ENCODE data around the gene KLHDC8A.
A peak's percentile ranks its signal among the peaks of the same experiment; 100 is the strongest.
"Not testable (repeated sequence)": the region's sequence is repeated elsewhere in the genome, so short reads cannot be mapped to it uniquely, and the experiment has no call there.

Gene KLHDC8A, protein sequence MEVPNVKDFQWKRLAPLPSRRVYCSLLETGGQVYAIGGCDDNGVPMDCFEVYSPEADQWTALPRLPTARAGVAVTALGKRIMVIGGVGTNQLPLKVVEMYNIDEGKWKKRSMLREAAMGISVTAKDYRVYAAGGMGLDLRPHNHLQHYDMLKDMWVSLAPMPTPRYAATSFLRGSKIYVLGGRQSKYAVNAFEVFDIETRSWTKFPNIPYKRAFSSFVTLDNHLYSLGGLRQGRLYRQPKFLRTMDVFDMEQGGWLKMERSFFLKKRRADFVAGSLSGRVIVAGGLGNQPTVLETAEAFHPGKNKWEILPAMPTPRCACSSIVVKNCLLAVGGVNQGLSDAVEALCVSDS

DNA sequence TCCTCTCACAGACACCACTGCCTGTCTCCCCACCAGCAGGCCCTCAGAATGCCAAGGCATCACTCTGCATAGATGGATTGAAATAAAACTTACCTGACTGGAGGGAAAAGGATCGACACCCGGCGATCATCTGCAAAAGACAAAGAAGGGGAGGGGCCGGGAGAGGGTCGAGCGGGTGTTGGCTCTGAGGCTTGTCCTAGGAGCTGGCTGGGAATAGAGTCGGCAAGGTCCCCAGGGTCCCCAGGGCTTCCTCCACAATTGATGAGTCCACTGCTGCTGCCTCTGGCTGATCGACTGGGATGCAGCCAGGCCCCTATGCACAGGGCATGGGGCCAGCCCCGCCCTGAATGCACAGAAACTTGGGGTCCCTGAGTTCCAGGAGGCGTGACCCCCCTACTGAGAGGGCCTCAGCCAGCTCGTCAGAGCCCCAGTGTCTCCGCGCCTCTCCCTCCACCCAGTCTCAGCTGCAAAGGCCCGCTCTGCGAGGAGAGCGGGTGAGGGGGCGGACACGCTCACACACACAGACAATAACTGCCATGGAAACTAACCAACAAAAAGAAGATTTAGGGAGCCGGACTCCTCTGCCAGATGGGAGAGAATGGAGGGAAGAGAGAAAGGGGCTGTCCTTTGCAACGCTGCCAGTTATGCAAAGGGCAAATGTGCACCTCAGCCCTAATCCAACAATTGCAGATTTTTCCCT is at the start of gene KLHDC8A:
KLHDC8A (minus strand) TSS at position 483 of the 700 bp plus-strand sequence. CDS start 13,318 bp downstream, outside the sequence.
- Mint-ChIP-seq H3K27ac (peak within 1 kb of the TSS; percentile 49), H3K9me3 (no peaks in the 10 kb centered on the region), H3K27me3 (ENCODE audit: low read depth, poor library complexity) (no peaks in the 10 kb centered on the region), H3K4me1 (peaks cover 80% of the 10 kb centered on the region), H3K4me3 (peak within 1 kb of the TSS; percentile 55), H3K36me3 (ENCODE audit: low read depth) (no peaks in the 10 kb centered on the region)
- TF ChIP-seq, protein P1, sequence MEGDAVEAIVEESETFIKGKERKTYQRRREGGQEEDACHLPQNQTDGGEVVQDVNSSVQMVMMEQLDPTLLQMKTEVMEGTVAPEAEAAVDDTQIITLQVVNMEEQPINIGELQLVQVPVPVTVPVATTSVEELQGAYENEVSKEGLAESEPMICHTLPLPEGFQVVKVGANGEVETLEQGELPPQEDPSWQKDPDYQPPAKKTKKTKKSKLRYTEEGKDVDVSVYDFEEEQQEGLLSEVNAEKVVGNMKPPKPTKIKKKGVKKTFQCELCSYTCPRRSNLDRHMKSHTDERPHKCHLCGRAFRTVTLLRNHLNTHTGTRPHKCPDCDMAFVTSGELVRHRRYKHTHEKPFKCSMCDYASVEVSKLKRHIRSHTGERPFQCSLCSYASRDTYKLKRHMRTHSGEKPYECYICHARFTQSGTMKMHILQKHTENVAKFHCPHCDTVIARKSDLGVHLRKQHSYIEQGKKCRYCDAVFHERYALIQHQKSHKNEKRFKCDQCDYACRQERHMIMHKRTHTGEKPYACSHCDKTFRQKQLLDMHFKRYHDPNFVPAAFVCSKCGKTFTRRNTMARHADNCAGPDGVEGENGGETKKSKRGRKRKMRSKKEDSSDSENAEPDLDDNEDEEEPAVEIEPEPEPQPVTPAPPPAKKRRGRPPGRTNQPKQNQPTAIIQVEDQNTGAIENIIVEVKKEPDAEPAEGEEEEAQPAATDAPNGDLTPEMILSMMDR (IDR thresholded peaks at IDR 0.05): no peak
- DNase-seq: peak; percentile 37

DNA sequence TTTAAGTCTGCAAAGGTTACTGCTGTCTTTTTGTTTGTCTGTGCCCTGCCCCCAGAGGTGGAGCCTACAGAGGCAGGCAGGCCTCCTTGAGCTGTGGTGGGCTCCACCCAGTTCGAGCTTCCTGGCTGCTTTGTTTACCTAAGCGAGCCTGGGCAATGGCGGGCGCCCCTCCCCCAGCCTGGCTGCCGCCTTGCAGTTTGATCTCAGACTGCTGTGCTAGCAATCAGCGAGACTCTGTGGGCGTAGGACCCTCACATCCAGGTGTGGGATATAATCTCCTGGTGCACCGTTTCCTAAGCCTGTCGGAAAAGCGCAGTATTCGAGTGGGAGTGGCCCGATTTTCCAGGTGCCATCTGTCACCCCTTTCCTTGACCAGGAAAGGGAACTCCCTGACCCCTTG is 49.5 kb upstream of the KLHDC8A start:
- H3K4me3 Mint-ChIP-seq, H3K4me1 Mint-ChIP-seq, DNase-seq, H3K27ac Mint-ChIP-seq: not testable (repeated sequence)
- Mint-ChIP-seq H3K9me3 (peaks cover 38% of the 10 kb centered on the region), H3K27me3 (ENCODE audit: low read depth, poor library complexity) (peaks cover 24% of the 10 kb centered on the region), H3K36me3 (ENCODE audit: low read depth) (peaks cover 18% of the 10 kb centered on the region)

DNA sequence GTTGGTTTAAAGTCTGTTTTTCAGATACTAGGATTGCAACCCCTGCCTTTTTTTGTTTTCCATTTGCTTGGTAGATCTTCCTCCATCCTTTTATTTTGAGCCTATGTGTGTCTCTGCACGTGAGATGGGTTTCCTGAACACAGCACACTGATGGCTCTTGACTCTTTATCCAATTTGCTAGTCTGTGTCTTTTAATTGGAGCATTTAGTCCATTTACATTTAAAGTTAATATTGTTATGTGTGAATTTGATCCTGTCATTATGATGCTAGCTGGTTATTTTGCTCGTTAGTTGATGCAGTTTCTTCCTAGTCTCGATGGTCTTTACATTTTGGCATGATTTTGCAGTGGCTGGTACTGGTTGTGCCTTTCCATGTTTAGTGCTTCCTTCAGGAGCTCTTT is 47.8 kb upstream of the KLHDC8A start:
- H3K4me1 Mint-ChIP-seq: not testable (repeated sequence)
- peaks cover 18% of the 10 kb centered on the region for H3K36me3 Mint-ChIP-seq (ENCODE audit: low read depth)

DNA sequence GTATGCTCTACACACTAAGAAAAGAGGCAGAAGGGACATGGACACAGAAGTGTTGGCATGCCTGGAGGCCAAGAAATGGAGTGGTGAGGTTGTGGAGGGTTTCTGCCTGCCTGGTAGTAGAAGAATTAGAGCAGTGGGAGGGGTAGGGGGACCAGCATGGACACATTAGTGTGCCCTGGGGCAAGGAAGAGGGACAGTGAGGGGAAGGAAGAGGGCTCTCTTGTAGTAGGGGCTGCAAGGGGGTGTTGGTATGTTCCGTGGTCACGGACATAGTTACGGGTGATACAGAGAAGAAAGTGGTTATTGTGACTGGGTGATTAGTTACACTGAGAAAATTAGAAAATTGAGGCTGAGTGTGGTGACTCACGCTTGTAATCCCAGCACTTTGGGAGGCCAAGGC is 41.9 kb upstream of the KLHDC8A start:
- no peak overlapping the region for H3K4me3 Mint-ChIP-seq
- no peak overlapping the region for H3K27ac Mint-ChIP-seq
- no peak for DNase-seq
- peaks cover 9% of the 10 kb centered on the region for H3K27me3 Mint-ChIP-seq (ENCODE audit: low read depth, poor library complexity)
- TF ChIP-seq, protein P1 (IDR thresholded peaks at IDR 0.05): no peak
- H3K36me3 Mint-ChIP-seq (ENCODE audit: low read depth): no peaks in the 10 kb centered on the region
- no peaks in the 10 kb centered on the region for H3K4me1 Mint-ChIP-seq
- peaks cover 12% of the 10 kb centered on the region for H3K9me3 Mint-ChIP-seq

More for the DNA sequence above, 47.8 kb upstream of the KLHDC8A start:
- peaks cover 38% of the 10 kb centered on the region for H3K9me3 Mint-ChIP-seq
- H3K4me3 Mint-ChIP-seq, H3K27ac Mint-ChIP-seq, DNase-seq: not testable (repeated sequence)
- H3K27me3 Mint-ChIP-seq (ENCODE audit: low read depth, poor library complexity): peaks cover 18% of the 10 kb centered on the region

DNA sequence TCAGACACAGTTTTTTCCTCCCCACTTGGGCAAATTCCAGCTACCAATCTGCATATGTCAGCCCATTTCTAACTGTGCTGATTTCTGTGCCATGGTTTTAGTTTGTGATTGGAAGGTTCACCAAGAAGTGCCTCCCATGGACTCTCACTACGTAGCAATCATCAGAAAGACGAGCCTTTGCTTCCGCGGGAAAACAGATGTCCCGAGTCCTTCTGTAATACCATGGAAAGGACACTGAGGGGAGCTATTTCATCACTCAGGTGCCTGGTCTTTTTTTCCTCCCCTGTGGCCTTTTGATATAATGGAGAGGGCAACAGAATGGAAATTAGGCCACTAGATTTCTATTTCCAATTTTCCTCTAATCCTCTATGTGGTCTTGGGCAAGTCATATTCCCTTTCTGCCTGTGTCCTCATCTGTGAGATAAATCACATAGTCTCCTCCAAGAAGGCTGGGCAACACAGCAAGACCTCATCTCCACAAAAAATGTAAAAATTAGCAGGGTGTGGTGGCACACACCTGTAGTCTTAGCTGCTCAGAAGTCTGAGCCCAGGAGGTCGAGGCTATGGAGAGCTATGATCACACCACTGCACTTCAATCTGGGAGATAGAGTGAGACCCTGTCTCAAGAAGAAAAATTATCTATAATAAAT is 40.4 kb upstream of the KLHDC8A start:
- Mint-ChIP-seq H3K27me3 (ENCODE audit: low read depth, poor library complexity) (peaks cover 16% of the 10 kb centered on the region), H3K4me1 (no peaks in the 10 kb centered on the region), H3K27ac (no peak overlapping the region), H3K36me3 (ENCODE audit: low read depth) (no peaks in the 10 kb centered on the region), H3K4me3 (no peak overlapping the region), H3K9me3 (peaks cover 7% of the 10 kb centered on the region)
- TF ChIP-seq, protein P1 (IDR thresholded peaks at IDR 0.05): peak; percentile 77
- DNase-seq: peak; percentile 35

DNA sequence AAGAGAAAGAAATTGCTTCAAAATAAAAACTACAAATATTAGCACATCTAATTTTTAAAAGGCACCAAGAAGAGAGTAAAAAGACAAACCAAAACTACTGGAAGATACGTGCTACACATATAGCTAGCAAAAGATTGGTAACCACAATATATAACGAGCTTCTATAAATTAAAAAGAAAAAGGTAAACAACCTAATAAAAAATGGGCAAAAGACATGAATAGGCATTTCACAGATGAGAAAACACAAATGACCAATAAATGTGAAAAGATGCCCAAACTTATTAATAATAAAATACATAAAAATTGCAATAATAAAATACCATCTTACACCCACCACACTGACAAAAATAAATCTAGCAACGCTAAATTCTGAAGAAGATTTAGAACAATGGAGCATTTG is 38.9 kb upstream of the KLHDC8A start:
- TF ChIP-seq, protein P1 (IDR thresholded peaks at IDR 0.05): no peak
- H3K9me3 Mint-ChIP-seq: peaks cover 7% of the 10 kb centered on the region
- H3K4me3 Mint-ChIP-seq: no peak overlapping the region
- no peak for DNase-seq
- H3K27ac Mint-ChIP-seq: no peak overlapping the region
- peaks cover 20% of the 10 kb centered on the region for H3K27me3 Mint-ChIP-seq (ENCODE audit: low read depth, poor library complexity)
- no peaks in the 10 kb centered on the region for H3K4me1 Mint-ChIP-seq
- no peaks in the 10 kb centered on the region for H3K36me3 Mint-ChIP-seq (ENCODE audit: low read depth)

Data from nephron progenitor cell (in vitro differentiated cells).